Metanephros (tissue), 1 donor: ENCODE results near the gene GRB10. TPM values are rescaled to one million over a fixed set of nuclear protein-coding genes. Genes with fewer than 3 reads are reported as not detected.

Experiments used
- total RNA-seq: library from RNA; depleted of rRNA; stranded (reverse); fragments of >200 nt; gene quantifications from one replicate; pipeline ENCODE4 v1.2.3, GENCODE V29; 2014

GRB10 gene
- 57.0 TPM for total RNA-seq

GRCh38 chr7:50782375-50783208 is at the start of gene GRB10:
TSS of gene GRB10 (minus strand) at chr7:50782896. CDS start at chr7:50732322, 50,574 bp downstream.

GRCh38 chr7:50564640-50565558 is 217.8 kb downstream of the GRB10 start, which contains the start of gene DDC:
TSS of gene DDC (minus strand) at chr7:50565405. CDS start at chr7:50544085, 21,320 bp downstream.

Other genes starting within 250 kb of the GRB10 start
- 32.0 TPM for gene DDC, start 217.5 kb downstream of the GRB10 start, total RNA-seq